AG10803 (cell line): Measurements from ENCODE around the gene CEP152.
"Not testable (repeated sequence)": the region's sequence is repeated elsewhere in the genome, so short reads cannot be mapped to it uniquely, and the experiment has no call there.

ENCODE experiments used
- DNase-seq: peaks from one replicate; pipeline ENCODE4 v3.0.0; 2010; ENCODE audit warnings: low read depth
- H3K4me3 ChIP-seq: 2 replicates; pipeline ENCODE4 v1.5.1; 2011; ENCODE audit warnings: mild to moderate bottlenecking, low read length, control low read depth
- CTCF ChIP-seq: conservative IDR thresholded peaks from 2 replicates; pipeline ENCODE4 v1.5.1; 2011; ENCODE audit warnings: mild to moderate bottlenecking, low read length, control low read depth, inconsistent platforms

CEP152 gene, protein sequence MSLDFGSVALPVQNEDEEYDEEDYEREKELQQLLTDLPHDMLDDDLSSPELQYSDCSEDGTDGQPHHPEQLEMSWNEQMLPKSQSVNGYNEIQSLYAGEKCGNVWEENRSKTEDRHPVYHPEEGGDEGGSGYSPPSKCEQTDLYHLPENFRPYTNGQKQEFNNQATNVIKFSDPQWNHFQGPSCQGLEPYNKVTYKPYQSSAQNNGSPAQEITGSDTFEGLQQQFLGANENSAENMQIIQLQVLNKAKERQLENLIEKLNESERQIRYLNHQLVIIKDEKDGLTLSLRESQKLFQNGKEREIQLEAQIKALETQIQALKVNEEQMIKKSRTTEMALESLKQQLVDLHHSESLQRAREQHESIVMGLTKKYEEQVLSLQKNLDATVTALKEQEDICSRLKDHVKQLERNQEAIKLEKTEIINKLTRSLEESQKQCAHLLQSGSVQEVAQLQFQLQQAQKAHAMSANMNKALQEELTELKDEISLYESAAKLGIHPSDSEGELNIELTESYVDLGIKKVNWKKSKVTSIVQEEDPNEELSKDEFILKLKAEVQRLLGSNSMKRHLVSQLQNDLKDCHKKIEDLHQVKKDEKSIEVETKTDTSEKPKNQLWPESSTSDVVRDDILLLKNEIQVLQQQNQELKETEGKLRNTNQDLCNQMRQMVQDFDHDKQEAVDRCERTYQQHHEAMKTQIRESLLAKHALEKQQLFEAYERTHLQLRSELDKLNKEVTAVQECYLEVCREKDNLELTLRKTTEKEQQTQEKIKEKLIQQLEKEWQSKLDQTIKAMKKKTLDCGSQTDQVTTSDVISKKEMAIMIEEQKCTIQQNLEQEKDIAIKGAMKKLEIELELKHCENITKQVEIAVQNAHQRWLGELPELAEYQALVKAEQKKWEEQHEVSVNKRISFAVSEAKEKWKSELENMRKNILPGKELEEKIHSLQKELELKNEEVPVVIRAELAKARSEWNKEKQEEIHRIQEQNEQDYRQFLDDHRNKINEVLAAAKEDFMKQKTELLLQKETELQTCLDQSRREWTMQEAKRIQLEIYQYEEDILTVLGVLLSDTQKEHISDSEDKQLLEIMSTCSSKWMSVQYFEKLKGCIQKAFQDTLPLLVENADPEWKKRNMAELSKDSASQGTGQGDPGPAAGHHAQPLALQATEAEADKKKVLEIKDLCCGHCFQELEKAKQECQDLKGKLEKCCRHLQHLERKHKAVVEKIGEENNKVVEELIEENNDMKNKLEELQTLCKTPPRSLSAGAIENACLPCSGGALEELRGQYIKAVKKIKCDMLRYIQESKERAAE (N-terminal part only)

GRCh38 chr15:48810414-48811324, at the start of gene CEP152:
Gene CEP152 (minus strand): TSS chr15:48811069. CDS start chr15:48805649, 5,420 bp downstream.
- peak; percentile 99 for DNase-seq
- peak within 1 kb of the TSS; percentile 89 for H3K4me3 ChIP-seq
- no peak; the same call in 1 of the 2 replicates for TF ChIP-seq CTCF

DNA sequence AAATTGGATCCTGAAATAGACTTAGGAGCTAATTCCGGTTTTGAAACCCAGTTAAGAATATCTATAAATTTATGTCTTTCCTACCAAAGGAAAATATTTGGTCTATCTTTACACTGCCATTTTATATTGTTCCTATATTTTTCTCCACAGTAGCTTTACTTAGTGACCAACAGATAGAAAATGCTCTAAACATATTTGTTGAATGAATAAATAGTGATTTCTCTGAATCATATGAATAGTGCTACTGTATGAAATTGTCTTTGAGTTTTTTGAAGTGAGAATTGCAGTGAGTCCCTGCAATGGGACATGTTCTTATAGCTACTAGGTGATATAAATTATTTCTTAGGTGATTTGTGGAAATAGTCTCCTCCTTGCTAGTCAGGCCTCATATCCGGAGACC, 48.6 kb upstream of the CEP152 start:
- no peak for TF ChIP-seq CTCF
- no peak for DNase-seq
- H3K4me3 ChIP-seq = no peak overlapping the region

DNA sequence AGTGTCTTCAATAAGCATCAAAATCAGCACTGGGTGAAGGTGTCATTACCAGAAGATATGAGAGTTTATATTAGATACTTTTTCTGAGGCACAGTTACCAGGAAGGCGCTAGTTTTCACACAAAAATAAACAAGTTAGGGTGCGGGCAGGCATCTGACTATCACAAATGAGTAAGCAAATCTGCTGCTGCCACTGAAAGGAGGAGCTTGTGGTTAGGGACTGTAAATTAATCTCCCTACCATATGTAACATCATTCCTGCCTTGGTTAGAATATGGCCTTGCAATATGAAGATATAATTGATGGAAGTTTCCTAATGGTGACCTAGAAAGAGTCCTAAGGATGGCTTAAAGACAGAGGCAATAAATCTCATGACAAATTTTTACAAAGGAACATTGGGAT, 47.5 kb upstream of the CEP152 start:
- TF ChIP-seq CTCF = no peak
- DNase-seq = peak; percentile 63
- H3K4me3 ChIP-seq = no peak overlapping the region

DNA sequence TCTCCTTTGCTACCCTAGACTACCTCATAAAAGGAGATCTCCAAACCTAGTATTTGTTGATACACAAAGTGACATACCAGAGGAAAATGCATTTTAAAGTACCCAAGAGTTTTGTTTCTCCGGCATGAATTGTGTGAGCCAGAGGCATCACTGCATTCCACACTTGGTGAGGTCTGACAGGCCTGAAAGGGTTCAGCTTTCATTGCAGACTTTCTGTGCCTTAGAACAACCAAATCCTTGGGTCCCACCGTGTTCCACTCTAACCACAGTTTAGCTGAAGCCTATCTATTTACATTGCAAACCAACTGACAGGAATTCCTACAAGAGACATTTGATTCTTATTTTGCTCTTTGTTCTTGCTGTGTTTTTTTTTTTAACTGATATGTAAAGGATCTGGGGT, 46.1 kb upstream of the CEP152 start:
- no peak for TF ChIP-seq CTCF
- DNase-seq = peak; percentile 47
- H3K4me3 ChIP-seq = no peak overlapping the region

DNA sequence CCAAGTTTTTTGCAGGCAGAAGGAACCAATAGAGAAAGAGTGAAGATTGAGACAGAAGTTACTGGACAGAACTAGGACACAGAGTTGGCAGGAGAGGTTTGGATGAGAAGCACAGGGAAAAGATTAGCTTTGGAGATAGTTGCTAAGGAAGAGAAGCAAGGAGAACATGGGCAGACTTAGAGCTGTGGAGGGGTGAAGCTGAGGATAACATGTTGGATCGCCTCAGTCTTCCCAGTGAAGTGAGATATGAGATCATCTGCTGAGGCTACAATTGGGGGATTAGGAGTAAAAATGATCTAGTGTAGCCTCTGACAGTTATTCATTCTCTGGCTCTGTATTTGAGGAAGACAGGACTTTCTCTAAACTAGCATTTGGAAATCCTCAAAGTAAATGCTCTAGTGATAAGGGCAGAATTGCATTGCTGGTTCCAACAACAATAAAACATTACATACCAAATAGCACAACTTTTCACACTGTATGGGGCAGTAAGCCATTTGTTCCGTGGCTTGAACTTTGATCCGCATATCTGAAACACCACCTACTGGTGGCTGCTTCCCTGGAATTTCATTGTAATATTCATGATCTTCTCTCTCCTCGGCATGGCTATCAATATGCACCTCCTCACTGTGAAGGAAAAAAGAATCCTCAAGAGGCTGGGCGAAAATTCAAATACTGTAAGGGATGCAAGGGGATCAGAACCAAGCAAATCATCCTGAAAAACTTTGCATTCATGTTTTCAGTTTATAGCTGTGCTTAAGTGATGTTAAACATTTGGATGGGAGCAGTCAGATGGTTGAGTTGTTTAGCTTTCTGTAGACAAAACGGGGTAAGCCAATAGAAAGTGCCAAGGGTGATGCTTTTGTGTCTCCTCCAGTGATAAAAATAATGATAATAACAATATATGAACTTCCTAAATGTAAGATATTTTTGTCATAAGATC, 44.9 kb upstream of the CEP152 start:
- TF ChIP-seq CTCF = peak; percentile 69
- DNase-seq = peak; percentile 68
- H3K4me3 ChIP-seq = no peak overlapping the region

- H3K4me3 ChIP-seq, DNase-seq: not testable (repeated sequence)
Measured at GRCh38 chr15:48854434-48854833, 43.6 kb upstream of the CEP152 start.
